Central memory CD8-positive, alpha-beta T cell (primary cell): ENCODE measurements around the gene KLC4.
A peak's percentile ranks its signal among the peaks of the same experiment; 100 is the strongest.

Experiments used
- ATAC-seq: fragments of 150-1000 bp; cut with Tn5 transposase; replicated peaks from 2 replicates; pipeline ENCODE4 v1.10.0; 2022; ENCODE audit warnings: mild to moderate bottlenecking, moderate FRiP score, moderate number of reproducible peaks; ENCODE audit not compliant: poor library complexity, severe bottlenecking; ENCODE audit errors: extremely low read depth
- DNase-seq, 2 donors: peaks; one replicate each; pipeline ENCODE4 v3.0.0; 2021; ENCODE audit warnings: low spot score in 2 of 2
- H3K27ac Mint-ChIP-seq: one replicate; pipeline ENCODE4 v1.8.0; 2022; ENCODE audit warnings: low read depth, mild to moderate bottlenecking, moderate library complexity, mixed read lengths
- H3K27me3 Mint-ChIP-seq: one replicate; pipeline ENCODE4 v1.8.0; 2022; ENCODE audit warnings: mixed read lengths
- H3K36me3 Mint-ChIP-seq: one replicate; pipeline ENCODE4 v1.8.0; 2022; ENCODE audit warnings: mild to moderate bottlenecking, moderate library complexity, mixed read lengths; ENCODE audit not compliant: insufficient read depth
- H3K4me1 Mint-ChIP-seq: one replicate; pipeline ENCODE4 v1.8.0; 2022; ENCODE audit warnings: mixed read lengths
- H3K4me3 Mint-ChIP-seq: one replicate; pipeline ENCODE4 v1.8.0; 2022; ENCODE audit warnings: mild to moderate bottlenecking, moderate library complexity, mixed read lengths
- H3K9me3 Mint-ChIP-seq: one replicate; pipeline ENCODE4 v1.8.0; 2022; ENCODE audit warnings: mixed read lengths

KLC4 gene

GRCh38 chr6:43021270-43022047, 38.0 kb upstream of the KLC4 start, which contains the start of gene RRP36:
Gene RRP36 (plus strand): TSS chr6:43021623. CDS start chr6:43021655, 32 bp downstream.
- DNase-seq (peak; percentile 28 to 31), ATAC-seq (peak; percentile 78)
- no peaks in the 10 kb centered on the region for H3K9me3 Mint-ChIP-seq
- peak within 1 kb of the TSS; percentile 58 for H3K27ac Mint-ChIP-seq
- peaks cover 21% of the 10 kb centered on the region for H3K4me1 Mint-ChIP-seq
- H3K27me3 Mint-ChIP-seq, result no peaks in the 10 kb centered on the region
- peak within 1 kb of the TSS; percentile 89 for H3K4me3 Mint-ChIP-seq
- peaks cover 28% of the 10 kb centered on the region for H3K36me3 Mint-ChIP-seq

- Mint-ChIP-seq H3K4me1 (peaks cover 30% of the 10 kb centered on the region), H3K4me3 (no peak overlapping the region), H3K9me3 (no peaks in the 10 kb centered on the region), H3K27me3 (no peaks in the 10 kb centered on the region), H3K27ac (peak overlapping the region; percentile 24), H3K36me3 (peaks cover 47% of the 10 kb centered on the region)
- ATAC-seq (no peak), DNase-seq (no peak)
Measured at GRCh38 chr6:43024436-43024835, 35.0 kb upstream of the KLC4 start.

GRCh38 chr6:43026365-43026764, 33.1 kb upstream of the KLC4 start:
- ATAC-seq (no peak), DNase-seq (no peak)
- no peak overlapping the region for H3K4me3 Mint-ChIP-seq
- peaks cover 30% of the 10 kb centered on the region for H3K4me1 Mint-ChIP-seq
- H3K36me3 Mint-ChIP-seq, result peaks cover 63% of the 10 kb centered on the region
- no peaks in the 10 kb centered on the region for H3K9me3 Mint-ChIP-seq
- peak overlapping the region; percentile 26 for H3K27ac Mint-ChIP-seq
- H3K27me3 Mint-ChIP-seq, result no peaks in the 10 kb centered on the region

- Mint-ChIP-seq H3K4me3 (no peak overlapping the region), H3K4me1 (peaks cover 17% of the 10 kb centered on the region), H3K27me3 (no peaks in the 10 kb centered on the region), H3K9me3 (no peaks in the 10 kb centered on the region), H3K36me3 (peaks cover 67% of the 10 kb centered on the region), H3K27ac (no peak overlapping the region)
- ATAC-seq, result no peak
- no peak for DNase-seq
Measured at GRCh38 chr6:43029120-43029519, 30.3 kb upstream of the KLC4 start.

GRCh38 chr6:43032326-43032725, 27.1 kb upstream of the KLC4 start:
- Mint-ChIP-seq H3K4me1 (peaks cover 6% of the 10 kb centered on the region), H3K4me3 (no peak overlapping the region), H3K36me3 (peaks cover 45% of the 10 kb centered on the region), H3K27me3 (no peaks in the 10 kb centered on the region), H3K27ac (no peak overlapping the region), H3K9me3 (no peaks in the 10 kb centered on the region)
- ATAC-seq (no peak), DNase-seq (no peak)

- Mint-ChIP-seq H3K9me3 (no peaks in the 10 kb centered on the region), H3K36me3 (peaks cover 38% of the 10 kb centered on the region), H3K4me3 (no peak overlapping the region), H3K27me3 (no peaks in the 10 kb centered on the region), H3K27ac (peak overlapping the region; percentile 54), H3K4me1 (no peaks in the 10 kb centered on the region)
- no peak for DNase-seq
- ATAC-seq, result no peak
Measured at GRCh38 chr6:43033496-43034189, 25.8 kb upstream of the KLC4 start.

- peaks cover 39% of the 10 kb centered on the region for H3K36me3 Mint-ChIP-seq
- H3K4me3 Mint-ChIP-seq, result no peak overlapping the region
- H3K9me3 Mint-ChIP-seq, result no peaks in the 10 kb centered on the region
- ATAC-seq (no peak), DNase-seq (no peak)
- H3K4me1 Mint-ChIP-seq, result no peaks in the 10 kb centered on the region
- H3K27me3 Mint-ChIP-seq, result no peaks in the 10 kb centered on the region
- no peak overlapping the region for H3K27ac Mint-ChIP-seq
Measured at GRCh38 chr6:43034190-43034525, 25.3 kb upstream of the KLC4 start.

GRCh38 chr6:43035495-43036194, 23.8 kb upstream of the KLC4 start:
- Mint-ChIP-seq H3K27ac (peak overlapping the region; percentile 23), H3K4me3 (no peak overlapping the region), H3K36me3 (peaks cover 29% of the 10 kb centered on the region), H3K4me1 (no peaks in the 10 kb centered on the region), H3K27me3 (no peaks in the 10 kb centered on the region), H3K9me3 (no peaks in the 10 kb centered on the region)
- ATAC-seq (no peak), DNase-seq (no peak)

GRCh38 chr6:43036712-43037111, 22.7 kb upstream of the KLC4 start:
- Mint-ChIP-seq H3K27ac (no peak overlapping the region), H3K4me1 (no peaks in the 10 kb centered on the region), H3K36me3 (peaks cover 22% of the 10 kb centered on the region), H3K27me3 (no peaks in the 10 kb centered on the region), H3K9me3 (no peaks in the 10 kb centered on the region), H3K4me3 (no peak overlapping the region)
- no peak for ATAC-seq
- no peak for DNase-seq

GRCh38 chr6:43037197-43037596, 22.2 kb upstream of the KLC4 start:
- ATAC-seq, result no peak

GRCh38 chr6:43037706-43038105, 21.7 kb upstream of the KLC4 start:
- no peaks in the 10 kb centered on the region for H3K27me3 Mint-ChIP-seq
- H3K4me3 Mint-ChIP-seq, result no peak overlapping the region
- H3K9me3 Mint-ChIP-seq, result no peaks in the 10 kb centered on the region
- peaks cover 18% of the 10 kb centered on the region for H3K36me3 Mint-ChIP-seq
- no peaks in the 10 kb centered on the region for H3K4me1 Mint-ChIP-seq
- DNase-seq, result no peak
- ATAC-seq, result no peak
- H3K27ac Mint-ChIP-seq, result no peak overlapping the region

More at GRCh38 chr6:43037197-43037596, 22.2 kb upstream of the KLC4 start:
- Mint-ChIP-seq H3K36me3 (peaks cover 18% of the 10 kb centered on the region), H3K9me3 (no peaks in the 10 kb centered on the region), H3K4me3 (no peak overlapping the region), H3K4me1 (no peaks in the 10 kb centered on the region), H3K27me3 (no peaks in the 10 kb centered on the region), H3K27ac (no peak overlapping the region)
- DNase-seq, result no peak

- peak overlapping the region; percentile 6 for H3K27ac Mint-ChIP-seq
- H3K4me3 Mint-ChIP-seq, result no peak overlapping the region
- no peaks in the 10 kb centered on the region for H3K27me3 Mint-ChIP-seq
- H3K4me1 Mint-ChIP-seq, result no peaks in the 10 kb centered on the region
- DNase-seq (no peak), ATAC-seq (no peak)
- H3K36me3 Mint-ChIP-seq, result peaks cover 22% of the 10 kb centered on the region
- H3K9me3 Mint-ChIP-seq, result no peaks in the 10 kb centered on the region
Measured at GRCh38 chr6:43038727-43039126, 20.7 kb upstream of the KLC4 start.
